Osteocyte (in vitro differentiated cells): ENCODE results near the gene SLC22A16. TPM values are rescaled to one million over a fixed set of nuclear protein-coding genes. Genes with fewer than 3 reads are reported as not detected.
"Not testable (repeated sequence)": the region's sequence is repeated elsewhere in the genome, so short reads cannot be mapped to it uniquely, and the experiment has no call there.

Source experiments
- DNase-seq: peaks from one replicate; pipeline ENCODE4 v3.0.0; 2021; ENCODE audit warnings: mixed read lengths; ENCODE audit not compliant: unreplicated experiment; ENCODE audit errors: extremely low spot score
- H3K27ac Mint-ChIP-seq: one replicate; pipeline ENCODE4 v1.8.0; 2021; ENCODE audit warnings: mild to moderate bottlenecking, mixed read lengths; ENCODE audit not compliant: unreplicated experiment
- H3K27me3 Mint-ChIP-seq: one replicate; pipeline ENCODE4 v1.8.0; 2021; ENCODE audit warnings: mixed read lengths; ENCODE audit not compliant: unreplicated experiment
- H3K36me3 Mint-ChIP-seq: one replicate; pipeline ENCODE4 v1.8.0; 2021; ENCODE audit warnings: mixed read lengths; ENCODE audit not compliant: unreplicated experiment
- H3K4me1 Mint-ChIP-seq: one replicate; pipeline ENCODE4 v1.8.0; 2021; ENCODE audit warnings: mixed read lengths; ENCODE audit not compliant: unreplicated experiment
- H3K4me3 Mint-ChIP-seq: one replicate; pipeline ENCODE4 v1.8.0; 2021; ENCODE audit warnings: mild to moderate bottlenecking, moderate library complexity, mixed read lengths; ENCODE audit not compliant: unreplicated experiment
- H3K9me3 Mint-ChIP-seq: one replicate; pipeline ENCODE4 v1.8.0; 2021; ENCODE audit warnings: mixed read lengths; ENCODE audit not compliant: unreplicated experiment
- CTCF ChIP-seq: fragments of 200-600 bp; sonication (generic); IDR thresholded peaks from 2 replicates; pipeline ENCODE4 v1.5.0; 2021; ENCODE audit warnings: antibody characterized with exemption, mild to moderate bottlenecking, moderate library complexity
- total RNA-seq: library from RNA; stranded (reverse); gene quantifications from 2 replicates; pipeline ENCODE4 v1.2.1, GENCODE V29; 2021

Gene SLC22A16
- total RNA-seq, 1 donor from 2014 or later: not detected

GRCh38 chr6:110488606-110489190 is 12.3 kb upstream of the SLC22A16 start:
- Mint-ChIP-seq H3K27me3 (peaks cover 42% of the 10 kb centered on the region), H3K36me3 (no peaks in the 10 kb centered on the region), H3K9me3 (no peaks in the 10 kb centered on the region), H3K4me1 (no peaks in the 10 kb centered on the region), H3K4me3 (no peak overlapping the region), H3K27ac (no peak overlapping the region)
- TF ChIP-seq CTCF: no peak
- no peak for DNase-seq

- H3K27ac Mint-ChIP-seq, H3K9me3 Mint-ChIP-seq, H3K4me1 Mint-ChIP-seq, H3K36me3 Mint-ChIP-seq, H3K4me3 Mint-ChIP-seq, DNase-seq: not testable (repeated sequence)
- peaks cover 42% of the 10 kb centered on the region for H3K27me3 Mint-ChIP-seq
Observed at GRCh38 chr6:110487968-110488381, 11.6 kb upstream of the SLC22A16 start.

GRCh38 chr6:110486756-110487155 is 10.3 kb upstream of the SLC22A16 start:
- no peak overlapping the region for H3K27ac Mint-ChIP-seq
- DNase-seq: no peak
- H3K9me3 Mint-ChIP-seq: peaks cover 3% of the 10 kb centered on the region
- peaks cover 35% of the 10 kb centered on the region for H3K27me3 Mint-ChIP-seq
- no peaks in the 10 kb centered on the region for H3K36me3 Mint-ChIP-seq
- H3K4me3 Mint-ChIP-seq: no peak overlapping the region
- no peaks in the 10 kb centered on the region for H3K4me1 Mint-ChIP-seq
- TF ChIP-seq CTCF: no peak

- no peak for TF ChIP-seq CTCF
- no peak for DNase-seq
- Mint-ChIP-seq H3K9me3 (peaks cover 4% of the 10 kb centered on the region), H3K27me3 (peaks cover 33% of the 10 kb centered on the region), H3K27ac (no peak overlapping the region), H3K36me3 (no peaks in the 10 kb centered on the region), H3K4me3 (no peak overlapping the region), H3K4me1 (no peaks in the 10 kb centered on the region)
Observed at GRCh38 chr6:110485491-110485890, 9.1 kb upstream of the SLC22A16 start.

GRCh38 chr6:110484321-110484720 is 7.9 kb upstream of the SLC22A16 start:
- Mint-ChIP-seq H3K4me1 (no peaks in the 10 kb centered on the region), H3K27me3 (peaks cover 26% of the 10 kb centered on the region), H3K4me3 (no peak overlapping the region), H3K36me3 (no peaks in the 10 kb centered on the region), H3K27ac (no peak overlapping the region), H3K9me3 (peaks cover 4% of the 10 kb centered on the region)
- TF ChIP-seq CTCF: no peak
- DNase-seq: no peak
